ENCODE results near the gene KLHL18. TPM values are rescaled to one million over a fixed set of nuclear protein-coding genes. Genes with fewer than 3 reads are reported as not detected.

KLHL18 gene
- total and polyA plus RNA-seq, 4 donors: 3.5 to 12.6 (median 10.3) TPM

DNA sequence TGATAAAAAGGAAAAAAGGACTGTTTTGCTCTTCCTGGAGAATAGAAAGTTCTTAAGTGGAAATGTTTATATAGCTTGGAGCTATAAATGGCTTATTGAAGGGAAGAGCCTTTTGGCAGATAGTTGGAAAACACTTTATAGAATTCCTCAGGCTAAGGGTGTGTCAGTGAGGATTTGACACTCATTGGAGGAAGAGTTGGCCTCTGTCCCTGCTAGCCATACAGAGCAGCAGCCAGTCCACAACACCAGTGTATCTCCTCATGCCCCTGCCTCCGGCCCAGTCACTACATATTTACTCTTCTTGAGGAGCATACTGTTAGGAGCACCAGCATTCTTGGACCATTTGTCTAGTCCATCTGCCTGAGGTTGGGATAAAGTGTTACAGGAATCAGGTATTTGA lies 36.2 kb downstream of the KLHL18 start:
- no peak for TF ChIP-seq CTCF (IDR thresholded peaks at IDR 0.05; ENCODE audit: low read depth, low read length, missing input control)
- DNase-seq (ENCODE audit: low spot score): no peak

GRCh38 chr3:47319956-47320355 lies 37.2 kb downstream of the KLHL18 start:
- Histone ChIP-seq H3K27ac (ENCODE audit: low read depth in 1 of 2, low read length in 2 of 2) (no peak overlapping the region), H3K36me3 (ENCODE audit: control insufficient read depth in 4 of 4, insufficient read depth in 3 of 4, low read depth in 1 of 4, low read length in 3 of 4) (peaks cover 3 to 21% (median 13%) of the 10 kb centered on the region in 4 donors), H3K9ac (ENCODE audit: low read depth in 1 of 2, low read length in 2 of 2) (no peak overlapping the region), H3K4me1 (ENCODE audit: control insufficient read depth in 4 of 4, insufficient read depth in 4 of 4, low read length in 3 of 4) (peaks cover 0 to 2% (median 1%) of the 10 kb centered on the region in 4 donors), H3K4me3 (ENCODE audit: low read depth in 1 of 3, low read length in 3 of 3) (no peak overlapping the region), H3K27me3 (ENCODE audit: control insufficient read depth in 4 of 4, insufficient read depth in 4 of 4, low read length in 3 of 4) (no peaks in the 10 kb centered on the region), H3K9me3 (ENCODE audit: control insufficient read depth in 4 of 4, low read length in 3 of 4) (no peaks in the 10 kb centered on the region)
- DNase-seq (ENCODE audit: low spot score): no peak
- 49% methylated on average over 2 of the region's 2 CpGs for WGBS
- TF ChIP-seq CTCF (IDR thresholded peaks at IDR 0.05; ENCODE audit: low read depth, low read length, missing input control) (no peak), SP1 (IDR thresholded peaks at IDR 0.05) (no peak), JUND (IDR thresholded peaks at IDR 0.05) (no peak), RAD21 (IDR thresholded peaks at IDR 0.05) (no peak), TAF1 (conservative IDR thresholded peaks at IDR 0.05) (no peak), NR2F2 (IDR thresholded peaks at IDR 0.05) (no peak), HNF4A (conservative IDR thresholded peaks at IDR 0.05) (no peak), RXRA (IDR thresholded peaks at IDR 0.05) (no peak), REST (IDR thresholded peaks at IDR 0.05) (no peak)
- TF ChIP-seq, protein P1, sequence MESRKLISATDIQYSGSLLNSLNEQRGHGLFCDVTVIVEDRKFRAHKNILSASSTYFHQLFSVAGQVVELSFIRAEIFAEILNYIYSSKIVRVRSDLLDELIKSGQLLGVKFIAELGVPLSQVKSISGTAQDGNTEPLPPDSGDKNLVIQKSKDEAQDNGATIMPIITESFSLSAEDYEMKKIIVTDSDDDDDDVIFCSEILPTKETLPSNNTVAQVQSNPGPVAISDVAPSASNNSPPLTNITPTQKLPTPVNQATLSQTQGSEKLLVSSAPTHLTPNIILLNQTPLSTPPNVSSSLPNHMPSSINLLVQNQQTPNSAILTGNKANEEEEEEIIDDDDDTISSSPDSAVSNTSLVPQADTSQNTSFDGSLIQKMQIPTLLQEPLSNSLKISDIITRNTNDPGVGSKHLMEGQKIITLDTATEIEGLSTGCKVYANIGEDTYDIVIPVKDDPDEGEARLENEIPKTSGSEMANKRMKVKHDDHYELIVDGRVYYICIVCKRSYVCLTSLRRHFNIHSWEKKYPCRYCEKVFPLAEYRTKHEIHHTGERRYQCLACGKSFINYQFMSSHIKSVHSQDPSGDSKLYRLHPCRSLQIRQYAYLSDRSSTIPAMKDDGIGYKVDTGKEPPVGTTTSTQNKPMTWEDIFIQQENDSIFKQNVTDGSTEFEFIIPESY (IDR thresholded peaks at IDR 0.05): no peak

More for the DNA sequence above, 36.2 kb downstream of the KLHL18 start:
- 84% methylated on average over 1 of the region's 1 CpG for WGBS
- Histone ChIP-seq H3K9me3 (ENCODE audit: control insufficient read depth in 4 of 4, low read length in 3 of 4) (no peaks in the 10 kb centered on the region), H3K4me1 (ENCODE audit: control insufficient read depth in 4 of 4, insufficient read depth in 4 of 4, low read length in 3 of 4) (peaks cover 0 to 2% (median 1%) of the 10 kb centered on the region in 4 donors), H3K9ac (ENCODE audit: low read depth in 1 of 2, low read length in 2 of 2) (no peak overlapping the region), H3K27me3 (ENCODE audit: control insufficient read depth in 4 of 4, insufficient read depth in 4 of 4, low read length in 3 of 4) (no peaks in the 10 kb centered on the region), H3K4me3 (ENCODE audit: low read depth in 1 of 3, low read length in 3 of 3) (no peak overlapping the region), H3K36me3 (ENCODE audit: control insufficient read depth in 4 of 4, insufficient read depth in 3 of 4, low read depth in 1 of 4, low read length in 3 of 4) (peaks cover 3 to 21% (median 12%) of the 10 kb centered on the region in 4 donors), H3K27ac (ENCODE audit: low read depth in 1 of 2, low read length in 2 of 2) (no peak overlapping the region)

All from liver (tissue), 9 donors.